Activated T-cell treated with anti-CD3 and anti-CD28 coated beads for 48 hours (primary cell): ENCODE data around the gene ZC3H18.
A peak's percentile ranks its signal among the peaks of the same experiment; 100 is the strongest.

ENCODE experiments used
- DNase-seq: peaks from one replicate; pipeline ENCODE4 v3.0.0-alpha.2; 2020; ENCODE audit warnings: low read depth

ZC3H18 gene

GRCh38 chr16:88639231-88640038, 69.2 kb downstream of the ZC3H18 start:
- no peak for DNase-seq

DNA sequence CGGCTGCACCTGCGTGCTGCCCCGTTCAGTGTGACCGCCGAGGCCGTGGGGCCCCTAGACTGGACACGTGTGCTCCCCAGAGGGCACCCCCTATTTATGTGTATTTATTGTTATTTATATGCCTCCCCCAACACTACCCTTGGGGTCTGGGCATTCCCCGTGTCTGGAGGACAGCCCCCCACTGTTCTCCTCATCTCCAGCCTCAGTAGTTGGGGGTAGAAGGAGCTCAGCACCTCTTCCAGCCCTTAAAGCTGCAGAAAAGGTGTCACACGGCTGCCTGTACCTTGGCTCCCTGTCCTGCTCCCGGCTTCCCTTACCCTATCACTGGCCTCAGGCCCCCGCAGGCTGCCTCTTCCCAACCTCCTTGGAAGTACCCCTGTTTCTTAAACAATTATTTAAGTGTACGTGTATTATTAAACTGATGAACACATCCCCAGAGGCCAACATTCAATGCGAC, 69.9 kb downstream of the ZC3H18 start:
- no peak for DNase-seq

DNA sequence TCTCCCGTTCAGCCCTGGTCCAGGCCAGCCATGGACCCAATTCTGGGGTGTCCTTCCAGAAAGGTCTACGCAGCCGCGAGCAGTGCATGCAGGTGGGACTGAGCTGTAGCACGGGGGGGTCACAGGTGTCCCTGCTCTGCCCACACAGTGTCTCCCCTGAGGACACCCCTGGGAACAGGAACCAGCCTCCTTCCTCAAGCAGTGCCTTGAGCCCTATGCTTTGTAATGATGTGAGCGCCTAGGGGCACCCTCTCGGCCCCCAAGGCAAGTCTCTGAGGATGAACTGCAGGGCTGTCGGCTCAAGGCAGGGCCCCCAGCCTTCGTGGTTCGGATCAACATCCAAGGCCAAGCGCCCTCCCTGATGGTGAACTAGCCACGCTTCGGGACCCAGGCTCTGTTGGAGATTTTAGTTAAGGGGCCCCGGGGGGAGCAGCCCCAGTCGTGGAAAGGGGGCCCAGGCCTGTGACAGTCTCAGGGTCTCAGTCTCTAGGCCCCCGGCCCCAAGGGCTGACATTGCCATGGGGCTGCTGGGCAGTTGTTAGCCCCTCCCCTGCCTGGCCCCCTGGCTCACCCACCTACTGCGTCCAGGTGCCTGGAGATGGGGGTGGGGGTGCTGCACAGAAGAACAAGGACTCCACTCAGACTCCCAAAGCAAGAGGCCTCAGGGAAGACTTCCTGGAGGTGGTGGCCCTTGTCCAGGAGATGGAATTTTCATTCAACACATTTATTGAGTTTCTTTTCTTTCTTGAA, 70.5 kb downstream of the ZC3H18 start:
- DNase-seq, result no peak

DNA sequence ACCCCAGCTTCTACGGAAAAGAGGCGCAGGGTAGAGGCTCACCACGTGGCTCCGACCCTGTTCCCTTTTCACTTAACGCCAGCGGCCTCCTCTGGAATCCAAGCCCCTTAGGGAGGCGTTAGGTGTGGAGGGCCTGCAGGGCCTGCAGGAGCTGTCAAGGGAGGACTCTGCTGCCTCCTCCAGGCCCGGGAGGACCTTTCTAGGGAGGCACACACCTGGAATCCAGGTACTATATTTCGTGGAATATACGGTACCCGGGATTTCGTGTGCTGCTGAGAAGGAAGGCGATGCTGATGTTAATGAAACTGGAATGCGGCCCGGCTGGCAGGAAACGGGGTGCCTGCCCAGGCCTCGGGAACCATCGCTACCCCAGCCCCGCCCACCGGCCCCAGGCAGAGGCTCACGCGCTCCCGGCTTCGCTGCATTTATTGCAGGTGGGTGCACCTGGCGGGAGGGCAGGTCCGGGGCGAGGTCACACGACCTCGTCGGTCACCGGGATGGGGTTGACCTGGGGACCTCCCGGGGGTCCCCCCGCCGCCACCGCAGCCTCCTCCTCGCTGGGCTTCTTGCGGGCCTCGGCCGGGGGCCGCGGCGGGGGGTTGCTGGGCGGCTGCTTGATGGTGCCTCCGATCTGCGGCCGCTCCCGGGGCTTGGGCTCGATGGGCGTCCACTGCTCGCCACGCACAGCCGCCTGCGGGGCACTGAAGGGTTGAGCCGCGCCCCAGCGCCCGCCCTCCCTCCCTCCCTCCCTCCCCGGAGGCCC, 72.9 kb downstream of the ZC3H18 start:
- no peak for DNase-seq

GRCh38 chr16:88643644-88643932, 73.4 kb downstream of the ZC3H18 start:
- no peak for DNase-seq

DNA sequence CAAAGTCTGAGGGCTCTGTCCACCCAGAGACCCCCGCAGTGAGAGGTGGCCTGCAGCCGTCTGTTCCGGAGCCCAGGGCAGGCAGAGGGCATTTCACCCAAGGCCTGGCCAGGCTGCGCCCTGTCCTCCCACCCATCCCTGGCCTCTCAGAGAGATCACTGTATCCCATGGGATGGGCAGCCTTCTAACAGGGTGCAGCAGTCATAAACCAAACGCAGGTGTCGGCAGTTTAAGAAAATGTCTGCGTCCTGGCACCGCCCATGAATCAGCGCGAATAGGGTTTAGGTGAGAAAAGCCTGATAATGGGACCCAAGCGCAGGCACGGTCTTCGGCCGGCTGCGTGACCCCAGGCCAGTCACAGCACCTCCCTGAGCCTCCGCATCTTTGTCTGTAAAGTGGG, 75.3 kb downstream of the ZC3H18 start:
- no peak for DNase-seq

- no peak for DNase-seq
Observed at GRCh38 chr16:88645941-88646340, 75.7 kb downstream of the ZC3H18 start.

- DNase-seq, result no peak
Observed at GRCh38 chr16:88646345-88647034, 76.3 kb downstream of the ZC3H18 start.

DNA sequence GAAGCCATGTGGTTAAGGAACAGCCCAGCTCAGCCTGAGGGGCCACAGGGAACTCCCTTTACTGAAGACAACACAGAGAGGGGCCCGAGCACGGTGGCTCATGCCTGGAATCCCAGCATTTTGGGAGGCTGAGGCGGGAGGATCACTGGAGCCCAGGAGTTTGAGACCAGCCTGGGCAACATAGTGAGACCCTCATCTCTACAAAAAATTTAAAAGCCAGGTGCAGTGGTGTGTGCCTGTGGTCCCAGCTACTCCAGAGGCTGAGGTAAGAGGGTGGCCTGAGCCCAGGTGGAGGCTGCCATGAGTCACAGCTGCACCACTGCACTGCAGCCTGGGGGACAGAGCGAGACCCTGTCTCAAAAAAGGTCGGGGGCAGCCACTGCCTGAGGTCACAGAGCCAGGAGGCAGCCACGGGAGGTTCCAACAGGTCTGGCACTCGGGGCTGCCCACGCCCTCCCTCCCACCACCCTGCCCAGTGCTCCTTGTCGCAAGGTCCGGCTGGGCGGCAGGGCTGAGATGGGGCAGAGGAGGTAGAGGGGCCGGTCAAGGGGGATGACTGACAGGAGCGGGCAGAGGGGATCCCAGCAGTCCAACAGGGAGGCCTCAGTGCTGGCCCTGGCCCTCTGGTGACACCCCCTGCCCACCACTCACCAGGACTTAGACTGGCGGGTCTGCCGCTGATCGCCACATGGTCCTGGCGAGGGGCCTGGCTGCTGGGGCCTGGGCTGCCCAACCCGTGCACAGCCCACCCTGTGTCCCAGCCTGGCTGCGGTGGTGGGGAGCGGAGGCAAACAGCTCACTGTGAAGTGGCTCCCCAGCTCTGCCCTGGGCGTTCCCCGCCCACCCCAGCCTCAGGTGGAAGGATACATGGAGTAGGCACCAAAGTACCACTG, 77.2 kb downstream of the ZC3H18 start:
- no peak for DNase-seq

DNA sequence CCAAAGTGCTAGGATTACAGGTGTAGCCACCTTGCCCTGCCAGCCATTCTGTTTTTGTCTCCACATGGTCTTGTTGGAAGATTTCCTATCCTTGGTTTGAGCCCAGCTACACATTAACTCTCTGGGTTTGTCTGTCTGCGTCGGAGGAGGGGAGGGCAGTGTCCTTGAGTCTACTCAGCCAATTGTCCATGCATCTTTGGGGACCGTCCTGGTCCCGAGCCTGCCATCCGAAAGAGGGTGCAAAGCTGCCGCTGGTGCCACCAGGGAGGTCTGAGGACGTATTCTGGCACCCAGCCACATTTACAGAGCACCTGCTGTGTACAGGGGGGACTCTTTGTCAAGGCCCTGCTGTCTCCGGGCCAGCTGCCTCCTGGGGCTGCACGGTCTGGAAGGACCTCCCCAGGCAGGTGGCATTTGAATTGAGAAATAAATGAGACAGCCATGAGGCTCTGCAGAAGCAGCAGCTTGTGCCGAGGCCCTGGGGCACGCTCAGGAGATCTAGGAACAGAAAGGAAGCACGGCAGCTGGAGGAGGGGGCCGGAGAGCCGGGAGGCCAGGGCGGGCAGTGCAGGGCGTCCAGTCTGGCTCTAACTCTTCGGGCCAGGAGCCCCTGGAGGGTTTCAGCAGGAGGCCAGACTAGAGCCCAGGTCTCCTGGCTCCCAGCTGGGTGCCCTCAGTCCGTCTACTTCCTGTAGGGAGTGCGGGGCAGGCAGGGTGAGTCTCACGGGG, 79.2 kb downstream of the ZC3H18 start:
- no peak for DNase-seq

DNA sequence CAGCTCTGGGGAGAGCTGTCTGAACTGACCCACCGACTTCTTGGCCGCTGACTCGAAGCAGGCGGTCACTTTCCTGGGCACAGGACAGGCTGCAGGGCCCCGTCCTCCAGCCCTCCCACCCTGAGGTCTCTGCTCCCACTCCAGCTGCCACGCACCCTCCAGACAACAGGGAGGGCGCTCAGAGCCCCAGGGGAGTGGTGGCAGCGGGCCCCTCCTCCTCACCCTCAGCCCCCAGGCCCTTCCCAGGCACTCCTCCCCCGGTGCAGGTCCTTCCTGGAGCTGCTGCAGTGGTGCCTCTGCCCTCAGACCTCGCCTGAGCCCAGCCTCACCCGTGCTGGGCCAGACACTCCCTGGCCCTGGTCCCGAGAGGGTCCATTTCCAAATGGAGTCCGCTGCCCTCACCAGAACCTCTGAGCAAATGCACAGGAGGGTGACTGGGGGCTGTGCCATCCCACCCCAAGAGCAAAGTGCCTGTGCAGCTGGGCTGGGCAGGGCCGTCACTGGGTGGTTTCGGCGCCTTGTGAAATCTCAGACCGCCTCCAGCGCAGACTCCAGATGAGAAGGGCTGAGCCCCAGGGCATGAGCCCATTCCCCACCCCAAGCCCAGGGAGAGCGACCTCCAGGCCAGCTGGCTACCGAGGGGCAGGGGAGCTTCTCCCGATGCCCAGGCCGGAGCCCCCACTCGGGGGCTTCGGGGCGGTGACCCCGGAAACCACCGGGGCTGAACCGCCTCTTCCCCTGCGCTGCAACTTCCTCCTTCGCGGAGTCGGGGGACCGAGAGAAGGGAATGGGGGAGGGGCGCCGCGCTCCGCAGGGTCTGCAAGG, 79.9 kb downstream of the ZC3H18 start:
- DNase-seq, result no peak

DNA sequence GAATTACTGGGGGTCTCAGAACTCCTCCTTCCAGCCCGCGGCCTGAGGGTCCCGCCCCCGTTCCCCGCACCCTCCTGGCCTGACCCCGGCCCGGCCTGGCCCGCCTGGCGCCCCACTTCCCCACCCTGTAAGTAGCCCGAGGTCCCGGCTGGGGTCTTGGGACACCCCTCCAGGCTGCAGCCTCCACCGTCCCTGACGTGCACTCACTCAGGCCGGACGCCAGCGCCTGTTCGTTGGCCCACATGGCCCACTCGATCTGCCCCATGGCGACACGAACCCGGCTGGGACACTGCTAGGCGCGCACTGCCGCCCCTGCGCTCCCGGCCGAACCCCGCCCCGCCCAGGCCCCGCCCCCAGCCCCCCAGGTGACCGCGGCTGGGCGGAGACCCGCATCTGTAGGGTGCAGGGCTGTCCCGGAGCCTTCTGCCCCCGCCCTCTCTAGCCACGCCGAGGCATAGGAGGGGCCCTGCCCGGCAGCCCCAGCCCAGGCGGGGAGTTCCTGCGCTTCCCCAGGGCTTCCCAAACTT, 80.6 kb downstream of the ZC3H18 start, which contains the start of gene CYBA:
Gene CYBA (minus strand): TSS at position 305 of the 527 bp plus-strand sequence. CDS start 40 bp downstream, at position 265.
- peak; percentile 91 for DNase-seq

DNA sequence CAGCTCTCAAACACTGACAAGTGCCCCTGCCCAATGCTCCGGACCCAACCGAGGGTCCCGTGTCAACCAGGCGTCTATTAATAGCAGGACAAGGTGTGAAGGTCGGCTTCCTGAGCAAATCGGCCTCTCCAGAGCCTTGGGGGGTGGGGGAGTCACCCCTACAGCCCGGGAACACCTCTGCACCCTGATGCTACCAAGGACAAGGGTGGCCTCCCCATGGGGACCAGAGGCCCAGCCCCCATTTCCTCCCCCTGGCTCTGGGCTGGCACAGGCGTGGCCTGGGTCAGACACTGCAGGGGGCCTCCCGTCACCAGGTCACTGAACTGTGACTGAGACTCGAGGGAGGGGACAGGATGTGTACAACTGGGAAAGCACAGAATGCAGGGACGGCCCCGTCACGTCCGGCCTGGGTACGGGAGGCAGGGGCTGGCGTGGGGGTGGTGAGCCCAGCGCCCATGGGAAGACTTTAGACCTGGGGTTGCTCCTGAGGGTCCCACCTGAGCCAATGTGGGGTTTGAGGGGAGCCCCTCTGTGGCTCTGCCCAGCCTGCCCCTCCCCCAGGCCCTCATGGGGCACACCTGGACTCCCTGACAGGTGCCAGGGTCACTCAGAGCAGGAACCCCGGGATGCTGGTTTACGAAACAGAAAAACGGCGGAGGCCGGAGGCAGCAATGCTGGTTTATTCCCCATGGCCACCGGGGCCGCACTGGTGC, 81.2 kb downstream of the ZC3H18 start:
- DNase-seq, result peak; percentile 76

- DNase-seq, result no peak
Observed at GRCh38 chr16:88651989-88652761, 82.0 kb downstream of the ZC3H18 start.

DNA sequence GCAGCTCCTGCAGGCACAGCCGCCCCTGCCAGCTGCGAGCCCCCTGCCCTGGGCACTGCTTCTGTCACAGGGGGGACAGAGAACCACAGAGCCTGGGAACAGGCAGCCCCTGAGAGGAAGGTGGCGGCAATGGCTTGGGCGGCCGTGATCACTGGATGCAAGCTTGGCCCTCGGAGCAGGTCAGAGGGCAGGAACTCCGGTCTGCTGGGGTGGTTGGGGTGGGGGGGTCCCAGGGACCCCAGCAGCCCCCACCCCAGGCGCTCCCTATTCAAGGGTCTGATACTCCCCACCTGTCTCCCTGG, 82.5 kb downstream of the ZC3H18 start:
- DNase-seq, result no peak

- DNase-seq, result no peak
Observed at GRCh38 chr16:88653101-88653500, 82.9 kb downstream of the ZC3H18 start.

DNA sequence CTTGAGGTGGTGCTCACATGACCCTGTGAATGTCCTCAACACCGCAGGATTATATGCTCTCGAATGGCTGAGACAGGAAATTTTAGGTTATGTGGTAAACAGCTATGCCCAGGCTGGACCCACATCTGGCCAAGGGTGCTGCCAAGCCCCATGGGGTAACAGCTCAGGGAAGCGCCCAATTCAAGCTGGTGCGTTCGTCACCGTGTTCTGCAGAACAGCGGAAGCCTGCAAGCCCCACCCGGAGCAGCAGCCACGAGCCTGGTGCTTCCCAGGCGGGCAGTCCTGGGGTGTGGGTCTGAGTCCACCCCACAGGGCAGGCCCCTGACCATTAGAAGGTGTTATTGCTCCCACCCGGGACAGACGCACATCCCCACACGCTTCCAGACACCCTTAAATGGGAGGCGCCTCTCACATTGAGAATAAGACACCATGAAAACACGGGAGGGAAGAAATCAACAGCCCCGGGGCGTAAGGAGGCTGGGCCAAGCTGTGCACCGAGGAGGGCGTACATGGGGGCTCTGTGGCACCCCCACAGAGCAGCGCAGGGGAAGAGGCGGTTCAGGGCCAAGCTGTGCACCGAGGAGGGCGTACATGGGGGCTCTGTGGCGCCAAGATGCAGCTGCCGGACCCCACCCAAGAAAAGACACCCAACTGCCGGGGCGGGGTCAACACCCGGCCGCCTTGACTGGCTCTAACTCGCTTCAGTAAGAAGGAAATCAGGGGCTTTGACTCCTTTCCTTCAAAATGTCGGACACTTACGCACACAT, 83.6 kb downstream of the ZC3H18 start:
- DNase-seq, result no peak
